ENCODE data around the gene AMD1.

AMD1 gene

GRCh38 chr6:110939429-110940200, 65.0 kb downstream of the AMD1 start:
- no peak for DNase-seq

GRCh38 chr6:110944681-110945151, 70.1 kb downstream of the AMD1 start:
- peak; percentile 31 for DNase-seq

Measured in stimulated activated CD4-positive, alpha-beta T cell treated with anti-CD3 and anti-CD28 coated beads, Interleukin-4, amount 100 ng/mL, for 1 hour (primary cell).